ENCODE data around the gene OSTM1. TPM values are rescaled to one million over a fixed set of nuclear protein-coding genes. Genes with fewer than 3 reads are reported as not detected.

Gene OSTM1
- total RNA-seq, 1 experiment from 2014 or later = 20.9 TPM

Other genes with a start within 250 kb of the OSTM1 start
- 8.1 and 11.9 TPM in 2 replicates for gene SEC63, start 116.5 kb downstream of the OSTM1 start, total RNA-seq (2014; rRNA removed; shearing (Covaris generic))
- not detected in 2 replicates for gene NR2E1, start 91.3 kb upstream of the OSTM1 start, total RNA-seq (2014; rRNA removed; shearing (Covaris generic))
- 81.7 and 88.9 TPM in 2 replicates for gene SNX3, start 186.3 kb upstream of the OSTM1 start, total RNA-seq (2014; rRNA removed; shearing (Covaris generic))
- 5.9 and 9.8 TPM in 2 replicates for gene AFG1L, start 220.3 kb upstream of the OSTM1 start, total RNA-seq (2014; rRNA removed; shearing (Covaris generic))